Trophoblast cell (in vitro differentiated cells and primary cell): ENCODE data around the gene SOX3.
A peak's percentile ranks its signal among the peaks of the same experiment; 100 is the strongest.

Experiments
- DNase-seq, 2 donors: peaks; one replicate each; pipeline ENCODE4 v3.0.0-alpha.2; 2016
- H2AFZ ChIP-seq: 2 replicates; pipeline ENCODE4 v1.6.1; 2013; ENCODE audit warnings: low read length, moderate library complexity, mild to moderate bottlenecking; ENCODE audit not compliant: insufficient read depth, poor library complexity
- H2AK5ac ChIP-seq: 2 replicates; pipeline ENCODE4 v1.6.1; 2013; ENCODE audit warnings: mild to moderate bottlenecking, low read length
- H2BK120ac ChIP-seq: 2 replicates; pipeline ENCODE4 v1.6.1; 2013; ENCODE audit warnings: low read length, mild to moderate bottlenecking, moderate library complexity; ENCODE audit not compliant: insufficient read depth, poor library complexity
- H2BK12ac ChIP-seq: 2 replicates; pipeline ENCODE4 v1.6.1; 2013; ENCODE audit warnings: mild to moderate bottlenecking, low read length, moderate library complexity
- H2BK5ac ChIP-seq: 2 replicates; pipeline ENCODE4 v1.6.1; 2013; ENCODE audit warnings: low read length, low read depth, moderate library complexity, mild to moderate bottlenecking; ENCODE audit not compliant: poor library complexity
- H3K14ac ChIP-seq: 2 replicates; pipeline ENCODE4 v1.6.1; 2013; ENCODE audit warnings: mild to moderate bottlenecking, low read length
- H3K18ac ChIP-seq: 2 replicates; pipeline ENCODE4 v1.6.1; 2013; ENCODE audit warnings: mild to moderate bottlenecking, low read length
- H3K23ac ChIP-seq: 2 replicates; pipeline ENCODE4 v1.6.1; 2013; ENCODE audit warnings: low read length
- H3K27ac ChIP-seq: 2 replicates; pipeline ENCODE4 v1.5.1; 2013; ENCODE audit warnings: low read depth, mild to moderate bottlenecking, inconsistent platforms, low read length, moderate library complexity
- H3K27me3 ChIP-seq: 2 replicates; pipeline ENCODE4 v1.6.1; 2013; ENCODE audit warnings: inconsistent platforms, mild to moderate bottlenecking, low read length, moderate library complexity; ENCODE audit not compliant: insufficient read depth
- H3K36me3 ChIP-seq, 2 experiments: 1 replicate in 1 of 2; 2 replicates in 1 of 2; pipeline ENCODE4 v1.6.1; 2013; ENCODE audit warnings: low read length in 2 of 2, mild to moderate bottlenecking in 2 of 2, moderate library complexity in 1 of 2; ENCODE audit not compliant: insufficient read depth in 2 of 2, control insufficient read depth in 1 of 2
- H3K4ac ChIP-seq: 2 replicates; pipeline ENCODE4 v1.6.1; 2013; ENCODE audit warnings: low read depth, mild to moderate bottlenecking, low read length, moderate library complexity
- H3K4me1 ChIP-seq, 2 experiments: 1 replicate in 1 of 2; 2 replicates in 1 of 2; pipeline ENCODE4 v1.6.1; 2013; ENCODE audit warnings: low read length in 2 of 2, mild to moderate bottlenecking in 2 of 2, moderate library complexity in 1 of 2; ENCODE audit not compliant: insufficient read depth in 2 of 2, control insufficient read depth in 1 of 2
- H3K4me2 ChIP-seq: 2 replicates; pipeline ENCODE4 v1.6.1; 2013; ENCODE audit warnings: inconsistent platforms, mild to moderate bottlenecking, low read length, moderate library complexity
- H3K4me3 ChIP-seq: 2 replicates; pipeline ENCODE4 v1.5.1; 2013; ENCODE audit warnings: mild to moderate bottlenecking, low read depth, low read length, inconsistent platforms
- H3K79me1 ChIP-seq: one replicate; pipeline ENCODE4 v1.6.1; 2013; ENCODE audit warnings: low read length
- H3K79me2 ChIP-seq: 2 replicates; pipeline ENCODE4 v1.6.1; 2013; ENCODE audit warnings: low read length, mild to moderate bottlenecking; ENCODE audit not compliant: control insufficient read depth, insufficient read depth, poor library complexity
- H3K9ac ChIP-seq: 2 replicates; pipeline ENCODE4 v1.6.1; 2013; ENCODE audit warnings: mild to moderate bottlenecking, low read length
- H3K9me3 ChIP-seq: 2 replicates; pipeline ENCODE4 v1.6.1; 2013; ENCODE audit warnings: low read depth, mild to moderate bottlenecking, control low read depth, inconsistent platforms, low read length; ENCODE audit not compliant: insufficient read depth
- H4K12ac ChIP-seq: 2 replicates; pipeline ENCODE4 v1.6.1; 2013; ENCODE audit warnings: low read depth, mild to moderate bottlenecking, low read length, moderate library complexity
- H4K8ac ChIP-seq: 2 replicates; pipeline ENCODE4 v1.6.1; 2013; ENCODE audit warnings: low read depth, mild to moderate bottlenecking, low read length, moderate library complexity
- H4K91ac ChIP-seq: one replicate; pipeline ENCODE4 v1.6.1; 2013; ENCODE audit warnings: low read depth, mild to moderate bottlenecking, low read length, moderate library complexity
- WGBS: extraction: QIAGEN DNeasy Blood & Tissue Kit; methylation state at CpG from one replicate; pipeline ENCODE4 v1.1.7; 2013; ENCODE audit warnings: missing lambda C conversion rate; ENCODE audit not compliant: insufficient read length, insufficient coverage; ENCODE audit errors: extremely low coverage; 5-methylcytosine and 5-hydroxymethylcytosine counted together

The SOX3 gene

GRCh38 chrX:140524556-140524955 is 19.7 kb upstream of the SOX3 start:
- no peak overlapping the region for H4K12ac ChIP-seq
- peaks cover 7 to 8% of the 10 kb centered on the region in 2 experiments for H3K4me1 ChIP-seq
- no peak overlapping the region for H2BK120ac ChIP-seq
- no peak overlapping the region for H3K9ac ChIP-seq
- no peaks in the 10 kb centered on the region for H3K36me3 ChIP-seq
- no peak overlapping the region for H2AFZ ChIP-seq
- H3K23ac ChIP-seq, result no peak overlapping the region
- no peak overlapping the region for H3K27ac ChIP-seq
- WGBS, result no CpG with 5 or more reads among the region's 2 CpGs
- peak overlapping the region; percentile 22 for H2BK12ac ChIP-seq
- no peak overlapping the region for H3K18ac ChIP-seq
- no peak for DNase-seq
- no peak overlapping the region for H3K14ac ChIP-seq
- H2AK5ac ChIP-seq, result no peak overlapping the region
- no peak overlapping the region for H4K91ac ChIP-seq
- H3K4me3 ChIP-seq, result no peak overlapping the region
- no peak overlapping the region for H4K8ac ChIP-seq
- H2BK5ac ChIP-seq, result no peak overlapping the region
- H3K4ac ChIP-seq, result no peak overlapping the region
- no peak overlapping the region for H3K4me2 ChIP-seq
- no peaks in the 10 kb centered on the region for H3K79me1 ChIP-seq
- no peaks in the 10 kb centered on the region for H3K27me3 ChIP-seq
- H3K79me2 ChIP-seq, result no peaks in the 10 kb centered on the region
- H3K9me3 ChIP-seq, result no peaks in the 10 kb centered on the region

GRCh38 chrX:140521393-140521792 is 16.5 kb upstream of the SOX3 start:
- Histone ChIP-seq H4K12ac (no peak overlapping the region), H3K23ac (no peak overlapping the region), H3K4me3 (no peak overlapping the region), H3K27ac (no peak overlapping the region), H2BK5ac (no peak overlapping the region), H3K79me2 (no peaks in the 10 kb centered on the region), H3K27me3 (no peaks in the 10 kb centered on the region), H3K18ac (no peak overlapping the region), H3K14ac (no peak overlapping the region), H3K9me3 (no peaks in the 10 kb centered on the region), H3K79me1 (no peaks in the 10 kb centered on the region), H3K4me1 (peaks cover 7 to 8% of the 10 kb centered on the region in 2 experiments), H4K8ac (no peak overlapping the region), H3K36me3 (no peaks in the 10 kb centered on the region), H4K91ac (no peak overlapping the region), H3K4me2 (no peak overlapping the region), H2AK5ac (no peak overlapping the region), H2BK12ac (no peak overlapping the region), H3K9ac (no peak overlapping the region), H3K4ac (no peak overlapping the region), H2BK120ac (no peak overlapping the region), H2AFZ (no peak overlapping the region)
- no CpG with 5 or more reads among the region's 5 CpGs for WGBS
- no peak for DNase-seq

GRCh38 chrX:140514554-140514953 is 9.7 kb upstream of the SOX3 start:
- Histone ChIP-seq H2AFZ (no peak overlapping the region), H4K91ac (no peak overlapping the region), H3K14ac (no peak overlapping the region), H3K4me2 (no peak overlapping the region), H3K79me1 (no peaks in the 10 kb centered on the region), H3K9me3 (no peaks in the 10 kb centered on the region), H2AK5ac (no peak overlapping the region), H3K27me3 (no peaks in the 10 kb centered on the region), H3K79me2 (no peaks in the 10 kb centered on the region), H4K12ac (no peak overlapping the region), H3K27ac (no peak overlapping the region), H3K18ac (no peak overlapping the region), H4K8ac (no peak overlapping the region), H3K9ac (no peak overlapping the region), H3K4me1 (peaks cover 4 to 5% of the 10 kb centered on the region in 2 experiments), H3K4ac (no peak overlapping the region), H3K36me3 (no peaks in the 10 kb centered on the region), H2BK5ac (no peak overlapping the region), H2BK12ac (no peak overlapping the region), H3K4me3 (no peak overlapping the region), H2BK120ac (no peak overlapping the region), H3K23ac (no peak overlapping the region)
- no peak for DNase-seq
- no CpG with 5 or more reads among the region's 1 CpG for WGBS

GRCh38 chrX:140510895-140511295 is 6.0 kb upstream of the SOX3 start:
- Histone ChIP-seq H2BK12ac (no peak overlapping the region), H2AK5ac (no peak overlapping the region), H3K36me3 (no peaks in the 10 kb centered on the region), H4K12ac (no peak overlapping the region), H2BK5ac (no peak overlapping the region), H4K91ac (no peak overlapping the region), H3K18ac (no peak overlapping the region), H3K4ac (no peak overlapping the region), H2AFZ (peak overlapping the region; percentile 75), H3K79me2 (no peaks in the 10 kb centered on the region), H3K14ac (no peak overlapping the region), H3K9me3 (no peaks in the 10 kb centered on the region), H3K27ac (no peak overlapping the region), H3K27me3 (peaks cover 6% of the 10 kb centered on the region), H3K9ac (no peak overlapping the region), H3K23ac (no peak overlapping the region), H4K8ac (no peak overlapping the region), H3K4me2 (peak overlapping the region; percentile 48), H2BK120ac (no peak overlapping the region), H3K4me1 (peaks cover 10 to 23% of the 10 kb centered on the region in 2 experiments), H3K79me1 (peaks cover 2% of the 10 kb centered on the region), H3K4me3 (no peak overlapping the region)
- no CpG with 5 or more reads among the region's 42 CpGs for WGBS
- DNase-seq, result no peak
